ENCODE results near the gene PLEKHG5.

Gene PLEKHG5

GRCh38 chr1:6501279-6501813 lies 9.9 kb upstream of the PLEKHG5 start:
- Histone ChIP-seq H3K36me3 (ENCODE audit: control insufficient read depth, low read depth, low read length) (no peaks in the 10 kb centered on the region), H3K4me1 (ENCODE audit: control insufficient read depth, low read depth, low read length) (peaks cover 4% of the 10 kb centered on the region), H3K27ac (ENCODE audit: low read length) (no peak overlapping the region), H3K4me3 (ENCODE audit: low read length) (no peak overlapping the region), H3K9me3 (ENCODE audit: control insufficient read depth, low read depth, low read length) (no peaks in the 10 kb centered on the region), H3K27me3 (ENCODE audit: control insufficient read depth, insufficient read depth, low read length) (peaks cover 15% of the 10 kb centered on the region), H3K9ac (ENCODE audit: low read length) (no peak overlapping the region)

- Histone ChIP-seq H3K4me1 (ENCODE audit: control insufficient read depth, low read depth, low read length) (peaks cover 10% of the 10 kb centered on the region), H3K36me3 (ENCODE audit: control insufficient read depth, low read depth, low read length) (no peaks in the 10 kb centered on the region), H3K27me3 (ENCODE audit: control insufficient read depth, insufficient read depth, low read length) (peaks cover 22% of the 10 kb centered on the region), H3K9ac (ENCODE audit: low read length) (no peak overlapping the region), H3K9me3 (ENCODE audit: control insufficient read depth, low read depth, low read length) (no peaks in the 10 kb centered on the region), H3K27ac (ENCODE audit: low read length) (no peak overlapping the region), H3K4me3 (ENCODE audit: low read length) (no peak overlapping the region)
These were observed 9.2 kb upstream of the PLEKHG5 start for GRCh38 chr1:6500544-6501278.

- Histone ChIP-seq H3K27me3 (ENCODE audit: control insufficient read depth, insufficient read depth, low read length) (peaks cover 24% of the 10 kb centered on the region), H3K9me3 (ENCODE audit: control insufficient read depth, low read depth, low read length) (no peaks in the 10 kb centered on the region)
These were observed 7.8 kb upstream of the PLEKHG5 start for GRCh38 chr1:6499296-6499695.

GRCh38 chr1:6498576-6499111 lies 7.2 kb upstream of the PLEKHG5 start:
- Histone ChIP-seq H3K27me3 (ENCODE audit: control insufficient read depth, insufficient read depth, low read length) (peaks cover 24% of the 10 kb centered on the region), H3K36me3 (ENCODE audit: control insufficient read depth, low read depth, low read length) (no peaks in the 10 kb centered on the region), H3K4me3 (ENCODE audit: low read length) (no peak overlapping the region), H3K4me1 (ENCODE audit: control insufficient read depth, low read depth, low read length) (peaks cover 12% of the 10 kb centered on the region), H3K9ac (ENCODE audit: low read length) (no peak overlapping the region), H3K9me3 (ENCODE audit: control insufficient read depth, low read depth, low read length) (no peaks in the 10 kb centered on the region), H3K27ac (ENCODE audit: low read length) (no peak overlapping the region)

More at GRCh38 chr1:6499296-6499695, 7.8 kb upstream of the PLEKHG5 start:
- H3K36me3 ChIP-seq (ENCODE audit: control insufficient read depth, low read depth, low read length): no peaks in the 10 kb centered on the region
- no peak overlapping the region for H3K27ac ChIP-seq (ENCODE audit: low read length)
- no peak overlapping the region for H3K9ac ChIP-seq (ENCODE audit: low read length)
- no peak overlapping the region for H3K4me3 ChIP-seq (ENCODE audit: low read length)
- peaks cover 12% of the 10 kb centered on the region for H3K4me1 ChIP-seq (ENCODE audit: control insufficient read depth, low read depth, low read length)

- no peaks in the 10 kb centered on the region for H3K36me3 ChIP-seq (ENCODE audit: control insufficient read depth, low read depth, low read length)
- H3K9me3 ChIP-seq (ENCODE audit: control insufficient read depth, low read depth, low read length): no peaks in the 10 kb centered on the region
- H3K4me3 ChIP-seq (ENCODE audit: low read length): peak overlapping the region; percentile 66
- H3K27ac ChIP-seq (ENCODE audit: low read length): no peak overlapping the region
- peaks cover 12% of the 10 kb centered on the region for H3K4me1 ChIP-seq (ENCODE audit: control insufficient read depth, low read depth, low read length)
- peaks cover 24% of the 10 kb centered on the region for H3K27me3 ChIP-seq (ENCODE audit: control insufficient read depth, insufficient read depth, low read length)
- H3K9ac ChIP-seq (ENCODE audit: low read length): no peak overlapping the region
These were observed 6.6 kb upstream of the PLEKHG5 start for GRCh38 chr1:6497867-6498575.

GRCh38 chr1:6497215-6497866 lies 5.9 kb upstream of the PLEKHG5 start:
- Histone ChIP-seq H3K9ac (ENCODE audit: low read length) (no peak overlapping the region), H3K4me3 (ENCODE audit: low read length) (peak overlapping the region; percentile 66), H3K27ac (ENCODE audit: low read length) (no peak overlapping the region), H3K4me1 (ENCODE audit: control insufficient read depth, low read depth, low read length) (peaks cover 12% of the 10 kb centered on the region), H3K36me3 (ENCODE audit: control insufficient read depth, low read depth, low read length) (no peaks in the 10 kb centered on the region), H3K9me3 (ENCODE audit: control insufficient read depth, low read depth, low read length) (no peaks in the 10 kb centered on the region), H3K27me3 (ENCODE audit: control insufficient read depth, insufficient read depth, low read length) (peaks cover 24% of the 10 kb centered on the region)

- Histone ChIP-seq H3K9me3 (ENCODE audit: control insufficient read depth, low read depth, low read length) (no peaks in the 10 kb centered on the region), H3K36me3 (ENCODE audit: control insufficient read depth, low read depth, low read length) (no peaks in the 10 kb centered on the region), H3K27me3 (ENCODE audit: control insufficient read depth, insufficient read depth, low read length) (peaks cover 24% of the 10 kb centered on the region), H3K27ac (ENCODE audit: low read length) (no peak overlapping the region), H3K9ac (ENCODE audit: low read length) (no peak overlapping the region), H3K4me1 (ENCODE audit: control insufficient read depth, low read depth, low read length) (peaks cover 13% of the 10 kb centered on the region), H3K4me3 (ENCODE audit: low read length) (peak overlapping the region; percentile 62)
These were observed 5.4 kb upstream of the PLEKHG5 start for GRCh38 chr1:6496890-6497214.

GRCh38 chr1:6496365-6496721 lies 4.9 kb upstream of the PLEKHG5 start:
- H3K27ac ChIP-seq (ENCODE audit: low read length): no peak overlapping the region
- no peak overlapping the region for H3K9ac ChIP-seq (ENCODE audit: low read length)
- no peaks in the 10 kb centered on the region for H3K36me3 ChIP-seq (ENCODE audit: control insufficient read depth, low read depth, low read length)
- H3K27me3 ChIP-seq (ENCODE audit: control insufficient read depth, insufficient read depth, low read length): peaks cover 24% of the 10 kb centered on the region
- peak overlapping the region; percentile 62 for H3K4me3 ChIP-seq (ENCODE audit: low read length)
- no peaks in the 10 kb centered on the region for H3K9me3 ChIP-seq (ENCODE audit: control insufficient read depth, low read depth, low read length)
- peaks cover 18% of the 10 kb centered on the region for H3K4me1 ChIP-seq (ENCODE audit: control insufficient read depth, low read depth, low read length)

GRCh38 chr1:6495540-6496364 lies 4.3 kb upstream of the PLEKHG5 start:
- Histone ChIP-seq H3K27ac (ENCODE audit: low read length) (no peak overlapping the region), H3K4me3 (ENCODE audit: low read length) (no peak overlapping the region), H3K27me3 (ENCODE audit: control insufficient read depth, insufficient read depth, low read length) (peaks cover 24% of the 10 kb centered on the region), H3K9ac (ENCODE audit: low read length) (no peak overlapping the region), H3K36me3 (ENCODE audit: control insufficient read depth, low read depth, low read length) (no peaks in the 10 kb centered on the region), H3K9me3 (ENCODE audit: control insufficient read depth, low read depth, low read length) (no peaks in the 10 kb centered on the region), H3K4me1 (ENCODE audit: control insufficient read depth, low read depth, low read length) (peaks cover 22% of the 10 kb centered on the region)

- Histone ChIP-seq H3K4me1 (ENCODE audit: control insufficient read depth, low read depth, low read length) (peaks cover 22% of the 10 kb centered on the region), H3K27me3 (ENCODE audit: control insufficient read depth, insufficient read depth, low read length) (peaks cover 24% of the 10 kb centered on the region)
These were observed 3.6 kb upstream of the PLEKHG5 start for GRCh38 chr1:6495041-6495441.

GRCh38 chr1:6494627-6495026 lies 3.2 kb upstream of the PLEKHG5 start:
- H3K4me1 ChIP-seq (ENCODE audit: control insufficient read depth, low read depth, low read length): peaks cover 23% of the 10 kb centered on the region
- H3K9ac ChIP-seq (ENCODE audit: low read length): no peak overlapping the region
- no peaks in the 10 kb centered on the region for H3K36me3 ChIP-seq (ENCODE audit: control insufficient read depth, low read depth, low read length)
- H3K27ac ChIP-seq (ENCODE audit: low read length): no peak overlapping the region
- peaks cover 24% of the 10 kb centered on the region for H3K27me3 ChIP-seq (ENCODE audit: control insufficient read depth, insufficient read depth, low read length)
- H3K4me3 ChIP-seq (ENCODE audit: low read length): no peak overlapping the region
- no peaks in the 10 kb centered on the region for H3K9me3 ChIP-seq (ENCODE audit: control insufficient read depth, low read depth, low read length)

More at GRCh38 chr1:6495041-6495441, 3.6 kb upstream of the PLEKHG5 start:
- Histone ChIP-seq H3K9ac (ENCODE audit: low read length) (no peak overlapping the region), H3K4me3 (ENCODE audit: low read length) (no peak overlapping the region), H3K27ac (ENCODE audit: low read length) (no peak overlapping the region), H3K36me3 (ENCODE audit: control insufficient read depth, low read depth, low read length) (no peaks in the 10 kb centered on the region), H3K9me3 (ENCODE audit: control insufficient read depth, low read depth, low read length) (no peaks in the 10 kb centered on the region)

Data from iPS-18a (cell line).